ENCODE data around the gene EHD1. TPM values are rescaled to one million over a fixed set of nuclear protein-coding genes. Genes with fewer than 3 reads are reported as not detected.

EHD1 gene
- polyA plus RNA-seq, 1 donor (not counting 4 experiments of a cell fraction or from before 2014, with no cell fraction given), result 73.9 TPM

DNA sequence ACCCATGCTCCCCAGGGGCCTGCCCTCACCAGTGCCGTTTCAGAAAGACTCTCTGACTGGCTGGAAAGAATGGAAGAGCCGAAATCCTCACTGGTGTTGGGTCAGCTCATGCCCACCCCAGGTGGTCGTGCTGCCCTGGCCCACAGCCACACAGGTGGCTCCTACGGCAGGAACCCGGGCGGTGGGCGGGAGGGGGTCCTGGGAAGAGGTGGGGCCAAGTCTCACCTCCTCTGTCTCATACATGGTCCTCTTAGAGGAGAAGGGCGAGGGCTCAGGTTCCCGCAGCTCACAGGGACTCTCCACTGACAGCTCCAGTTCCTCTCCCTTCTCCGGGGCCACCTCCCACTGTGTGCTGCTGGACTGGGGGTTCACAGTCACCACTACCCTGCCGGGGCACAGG lies 30.3 kb upstream of the EHD1 start:
- DNase-seq (ENCODE audit: low read depth, low spot score), result no peak
- no peak overlapping the region for H2AFZ ChIP-seq (ENCODE audit: control insufficient read depth, low read length)
- H3K4me3 ChIP-seq (ENCODE audit: control insufficient read depth in 2 of 3, extremely low read depth in 1 of 3, insufficient read depth in 2 of 3, low read depth in 1 of 3, low read length in 3 of 3), result no peak overlapping the region
- dilution Hi-C loops (cut with MboI; ENCODE audit: extremely low pct_ligation_motif_present, low sequenced_read_pairs), result no loop called here
- no peaks in the 10 kb centered on the region for H3K4me1 ChIP-seq (ENCODE audit: control insufficient read depth, extremely low read depth, insufficient read depth, low read length)
- H4K20me1 ChIP-seq (ENCODE audit: control insufficient read depth, extremely low read depth, insufficient read depth, low read length), result no peaks in the 10 kb centered on the region
- no peak overlapping the region for H3K27ac ChIP-seq (ENCODE audit: control insufficient read depth, insufficient read depth, low read length)
- no peak overlapping the region for H3K4me2 ChIP-seq (ENCODE audit: control insufficient read depth, extremely low read depth, insufficient read depth, low read depth, low read length)
- H3K79me2 ChIP-seq (ENCODE audit: control insufficient read depth, insufficient read depth, low read length), result no peaks in the 10 kb centered on the region
- H3K9ac ChIP-seq (ENCODE audit: control insufficient read depth, extremely low read depth, insufficient read depth, low read length), result no peak overlapping the region
- TF ChIP-seq EZH2 (IDR thresholded peaks at IDR 0.05; ENCODE audit: low read length), result no peak
- TF ChIP-seq, protein P1, sequence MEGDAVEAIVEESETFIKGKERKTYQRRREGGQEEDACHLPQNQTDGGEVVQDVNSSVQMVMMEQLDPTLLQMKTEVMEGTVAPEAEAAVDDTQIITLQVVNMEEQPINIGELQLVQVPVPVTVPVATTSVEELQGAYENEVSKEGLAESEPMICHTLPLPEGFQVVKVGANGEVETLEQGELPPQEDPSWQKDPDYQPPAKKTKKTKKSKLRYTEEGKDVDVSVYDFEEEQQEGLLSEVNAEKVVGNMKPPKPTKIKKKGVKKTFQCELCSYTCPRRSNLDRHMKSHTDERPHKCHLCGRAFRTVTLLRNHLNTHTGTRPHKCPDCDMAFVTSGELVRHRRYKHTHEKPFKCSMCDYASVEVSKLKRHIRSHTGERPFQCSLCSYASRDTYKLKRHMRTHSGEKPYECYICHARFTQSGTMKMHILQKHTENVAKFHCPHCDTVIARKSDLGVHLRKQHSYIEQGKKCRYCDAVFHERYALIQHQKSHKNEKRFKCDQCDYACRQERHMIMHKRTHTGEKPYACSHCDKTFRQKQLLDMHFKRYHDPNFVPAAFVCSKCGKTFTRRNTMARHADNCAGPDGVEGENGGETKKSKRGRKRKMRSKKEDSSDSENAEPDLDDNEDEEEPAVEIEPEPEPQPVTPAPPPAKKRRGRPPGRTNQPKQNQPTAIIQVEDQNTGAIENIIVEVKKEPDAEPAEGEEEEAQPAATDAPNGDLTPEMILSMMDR (optimal IDR thresholded peaks at IDR 0.05 in 1 of 3, IDR thresholded peaks at IDR 0.05 in 1 of 3, conservative IDR thresholded peaks at IDR 0.05 in 1 of 3; ENCODE audit: extremely low read depth in 1 of 3, insufficient read depth in 2 of 3, low read length in 3 of 3), result no peak
- no peaks in the 10 kb centered on the region for H3K9me3 ChIP-seq (ENCODE audit: control insufficient read depth, low read depth, low read length)
- peaks cover 21 to 42% of the 10 kb centered on the region in 2 experiments for H3K36me3 ChIP-seq (ENCODE audit: control insufficient read depth in 2 of 2, extremely low read depth in 1 of 2, insufficient read depth in 2 of 2, low read length in 2 of 2)
- H3K27me3 ChIP-seq (ENCODE audit: control insufficient read depth, extremely low read depth, insufficient read depth, low read length), result no peaks in the 10 kb centered on the region
- H3K9me1 ChIP-seq (ENCODE audit: control insufficient read depth, extremely low read depth, insufficient read depth, low read length), result no peaks in the 10 kb centered on the region
- no peak for FAIRE-seq

DNA sequence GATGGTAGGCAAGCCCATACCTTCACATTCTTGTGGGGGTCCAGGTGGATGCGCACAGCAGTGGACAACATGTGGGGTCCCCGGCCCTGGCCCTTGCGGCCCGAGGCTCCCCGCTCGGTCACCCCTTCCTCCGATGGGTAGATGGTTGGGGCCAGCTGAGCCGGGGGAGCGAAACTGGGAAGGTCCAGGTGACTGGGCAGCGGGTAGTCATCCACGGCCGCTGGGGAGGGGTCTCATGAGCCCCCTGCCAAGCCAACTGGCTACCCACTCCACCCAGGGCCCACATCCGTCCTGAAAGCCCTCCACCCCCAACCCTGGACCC lies 27.9 kb upstream of the EHD1 start:
- Histone ChIP-seq H3K4me2 (ENCODE audit: control insufficient read depth, extremely low read depth, insufficient read depth, low read depth, low read length) (no peak overlapping the region), H3K9ac (ENCODE audit: control insufficient read depth, extremely low read depth, insufficient read depth, low read length) (no peak overlapping the region), H2AFZ (ENCODE audit: control insufficient read depth, low read length) (no peak overlapping the region), H3K27ac (ENCODE audit: control insufficient read depth, insufficient read depth, low read length) (no peak overlapping the region), H3K9me3 (ENCODE audit: control insufficient read depth, low read depth, low read length) (no peaks in the 10 kb centered on the region), H3K9me1 (ENCODE audit: control insufficient read depth, extremely low read depth, insufficient read depth, low read length) (no peaks in the 10 kb centered on the region), H3K4me3 (ENCODE audit: control insufficient read depth in 2 of 3, extremely low read depth in 1 of 3, insufficient read depth in 2 of 3, low read depth in 1 of 3, low read length in 3 of 3) (no peak overlapping the region), H3K4me1 (ENCODE audit: control insufficient read depth, extremely low read depth, insufficient read depth, low read length) (no peaks in the 10 kb centered on the region), H3K36me3 (ENCODE audit: control insufficient read depth in 2 of 2, extremely low read depth in 1 of 2, insufficient read depth in 2 of 2, low read length in 2 of 2) (peaks cover 24 to 36% of the 10 kb centered on the region in 2 experiments), H4K20me1 (ENCODE audit: control insufficient read depth, extremely low read depth, insufficient read depth, low read length) (no peaks in the 10 kb centered on the region), H3K79me2 (ENCODE audit: control insufficient read depth, insufficient read depth, low read length) (no peaks in the 10 kb centered on the region), H3K27me3 (ENCODE audit: control insufficient read depth, extremely low read depth, insufficient read depth, low read length) (no peaks in the 10 kb centered on the region)
- DNase-seq (ENCODE audit: low read depth, low spot score), result no peak
- TF ChIP-seq, protein P1 (optimal IDR thresholded peaks at IDR 0.05 in 1 of 3, IDR thresholded peaks at IDR 0.05 in 1 of 3, conservative IDR thresholded peaks at IDR 0.05 in 1 of 3; ENCODE audit: extremely low read depth in 1 of 3, insufficient read depth in 2 of 3, low read length in 3 of 3), result no peak
- no peak for TF ChIP-seq EZH2 (IDR thresholded peaks at IDR 0.05; ENCODE audit: low read length)
- dilution Hi-C loops (cut with MboI; ENCODE audit: extremely low pct_ligation_motif_present, low sequenced_read_pairs), result no loop called here
- no peak for FAIRE-seq
